WI38 (cell line): ENCODE results near the gene PDGFD.

Experiments used
- H3K4me3 ChIP-seq: 2 replicates; pipeline ENCODE4 v1.5.1; 2011; ENCODE audit warnings: low read depth, mild to moderate bottlenecking, control low read depth, low read length
- TF ChIP-seq, protein P1 (sequence below): IDR thresholded peaks from 2 replicates; pipeline ENCODE4 v1.5.1; 2012; ENCODE audit warnings: low read depth, mild to moderate bottlenecking, control low read depth, low read length

PDGFD gene

GRCh38 chr11:103880968-103881367, 283.0 kb downstream of the PDGFD start:
- TF ChIP-seq, protein P1, sequence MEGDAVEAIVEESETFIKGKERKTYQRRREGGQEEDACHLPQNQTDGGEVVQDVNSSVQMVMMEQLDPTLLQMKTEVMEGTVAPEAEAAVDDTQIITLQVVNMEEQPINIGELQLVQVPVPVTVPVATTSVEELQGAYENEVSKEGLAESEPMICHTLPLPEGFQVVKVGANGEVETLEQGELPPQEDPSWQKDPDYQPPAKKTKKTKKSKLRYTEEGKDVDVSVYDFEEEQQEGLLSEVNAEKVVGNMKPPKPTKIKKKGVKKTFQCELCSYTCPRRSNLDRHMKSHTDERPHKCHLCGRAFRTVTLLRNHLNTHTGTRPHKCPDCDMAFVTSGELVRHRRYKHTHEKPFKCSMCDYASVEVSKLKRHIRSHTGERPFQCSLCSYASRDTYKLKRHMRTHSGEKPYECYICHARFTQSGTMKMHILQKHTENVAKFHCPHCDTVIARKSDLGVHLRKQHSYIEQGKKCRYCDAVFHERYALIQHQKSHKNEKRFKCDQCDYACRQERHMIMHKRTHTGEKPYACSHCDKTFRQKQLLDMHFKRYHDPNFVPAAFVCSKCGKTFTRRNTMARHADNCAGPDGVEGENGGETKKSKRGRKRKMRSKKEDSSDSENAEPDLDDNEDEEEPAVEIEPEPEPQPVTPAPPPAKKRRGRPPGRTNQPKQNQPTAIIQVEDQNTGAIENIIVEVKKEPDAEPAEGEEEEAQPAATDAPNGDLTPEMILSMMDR: no peak
- no peak overlapping the region for H3K4me3 ChIP-seq

GRCh38 chr11:103878646-103879045, 285.3 kb downstream of the PDGFD start:
- H3K4me3 ChIP-seq: no peak overlapping the region
- TF ChIP-seq, protein P1: no peak

GRCh38 chr11:103877221-103877620, 286.7 kb downstream of the PDGFD start:
- TF ChIP-seq, protein P1: peak; percentile 10; the same call in 1 of the 2 replicates
- no peak overlapping the region for H3K4me3 ChIP-seq

GRCh38 chr11:103875855-103876510, 288.0 kb downstream of the PDGFD start:
- TF ChIP-seq, protein P1: no peak
- no peak overlapping the region for H3K4me3 ChIP-seq

DNA sequence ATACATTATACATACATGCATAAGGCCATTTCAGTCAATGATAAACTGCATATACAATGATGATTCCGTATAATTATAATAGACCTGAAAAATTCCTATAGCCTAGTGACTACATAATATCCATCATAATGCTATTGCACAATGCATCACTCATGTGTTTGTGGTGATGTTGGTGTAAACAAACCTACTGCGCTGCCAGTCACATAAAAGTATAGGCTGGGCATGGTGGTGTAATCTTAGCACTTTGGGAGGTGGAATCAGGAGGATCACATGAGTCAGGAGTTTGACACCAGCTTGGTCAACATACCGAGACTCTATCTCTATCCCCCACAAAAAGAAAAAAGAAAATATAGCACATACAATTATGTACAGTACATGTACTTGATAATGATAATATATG, 291.2 kb downstream of the PDGFD start:
- TF ChIP-seq, protein P1: no peak

DNA sequence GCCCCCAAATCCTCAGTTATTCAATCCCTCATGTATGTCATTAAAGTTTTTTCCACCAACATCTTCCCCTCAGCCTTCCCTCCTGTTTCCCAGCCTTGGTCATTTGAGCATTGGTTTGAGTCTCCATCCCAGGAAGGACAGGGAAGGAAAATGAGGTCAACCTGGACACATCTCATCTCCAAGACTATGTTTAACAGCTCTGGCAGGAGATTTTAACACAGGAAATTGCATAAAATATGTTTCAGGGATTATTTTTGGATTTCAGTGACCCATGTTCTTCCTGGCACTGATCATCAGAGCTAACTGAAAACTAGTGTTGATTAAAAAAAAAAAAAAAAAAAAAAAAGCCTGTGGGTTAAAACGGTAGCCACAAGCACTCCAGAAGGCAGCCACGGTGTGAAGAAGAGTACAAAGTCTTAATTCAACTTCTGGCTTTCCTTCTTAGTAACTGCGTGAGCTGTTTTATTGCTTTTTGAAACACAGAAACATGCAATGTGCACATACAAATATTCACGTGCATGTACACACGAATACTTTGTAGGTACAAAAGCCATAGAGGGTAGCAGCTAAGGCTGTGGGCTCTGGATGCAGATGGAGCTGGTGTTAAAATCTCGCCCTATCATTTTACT, 291.9 kb downstream of the PDGFD start:
- no peak overlapping the region for H3K4me3 ChIP-seq
- TF ChIP-seq, protein P1: no peak

More for the DNA sequence above, 291.2 kb downstream of the PDGFD start:
- H3K4me3 ChIP-seq: no peak overlapping the region

DNA sequence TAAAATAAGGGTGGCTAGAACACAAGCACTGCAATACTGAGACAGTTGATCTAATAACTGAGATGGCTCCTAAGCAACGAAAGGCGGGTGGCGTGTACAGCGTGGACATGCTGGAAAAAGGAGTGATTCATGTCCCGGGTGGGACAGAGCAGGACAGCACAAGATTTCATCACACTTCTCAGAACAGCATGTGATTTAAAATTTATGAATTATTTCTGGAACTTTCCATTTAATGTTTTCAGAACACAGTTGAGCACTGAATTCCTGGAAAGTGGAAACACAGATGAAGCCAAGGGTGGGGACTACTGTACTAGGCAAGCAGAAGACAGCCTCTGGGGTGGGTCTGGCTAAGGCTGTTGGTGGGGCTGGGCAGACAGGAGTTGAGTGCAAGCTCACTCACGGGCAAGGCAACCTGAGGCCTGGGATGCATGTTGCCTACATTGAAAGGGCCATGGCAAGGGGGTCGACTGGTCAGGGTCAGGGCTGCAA, 293.1 kb downstream of the PDGFD start:
- TF ChIP-seq, protein P1: no peak
- H3K4me3 ChIP-seq: no peak overlapping the region
